ENCODE results near the gene NCKAP5.

GRCh38 chr2:132789066-132789465 lies 779.2 kb downstream of the NCKAP5 start:
- TF ChIP-seq POLR2AphosphoS5 (IDR thresholded peaks at IDR 0.05; ENCODE audit: low read depth, low read length), result no peak
- no peak for TF ChIP-seq TAF1 (IDR thresholded peaks at IDR 0.05; ENCODE audit: borderline replicate concordance, insufficient read depth, low read length)

Data from PFSK-1 (cell line).